ENCODE data around the gene GPNMB.

The GPNMB gene

DNA sequence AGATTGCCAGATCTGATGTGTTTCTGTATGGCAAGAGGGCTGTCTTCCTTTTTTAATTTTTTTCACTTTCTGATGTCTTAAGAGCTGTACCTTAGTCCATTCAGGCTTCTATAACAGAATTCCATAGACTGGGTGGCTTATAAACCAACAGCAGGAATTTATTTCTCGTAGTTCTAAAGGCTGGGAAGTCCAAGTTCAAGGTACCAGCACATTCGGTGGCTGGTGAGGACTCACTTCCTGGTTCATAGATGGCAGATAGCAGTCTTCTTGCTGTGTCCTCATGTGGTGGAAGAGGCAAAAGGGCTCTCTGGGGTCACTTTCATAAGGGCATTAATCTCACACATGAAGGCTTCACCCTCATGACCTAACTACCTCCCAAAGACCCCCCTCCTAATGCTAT lies 20.8 kb downstream of the GPNMB start:
- H4K20me1 ChIP-seq: no peaks in the 10 kb centered on the region
- no peak overlapping the region for H3K4me3 ChIP-seq
- no peaks in the 10 kb centered on the region for H3K9me3 ChIP-seq
- H3K27ac ChIP-seq: no peak overlapping the region
- no peaks in the 10 kb centered on the region for H3K36me3 ChIP-seq
- H3K4me1 ChIP-seq: peaks cover 15% of the 10 kb centered on the region
- H3K9ac ChIP-seq: no peak overlapping the region
- no peak for TF ChIP-seq Cebpa-rat (IDR thresholded peaks at IDR 0.05)
- no peak overlapping the region for H3K4me2 ChIP-seq
- H3K27me3 ChIP-seq: no peaks in the 10 kb centered on the region

DNA sequence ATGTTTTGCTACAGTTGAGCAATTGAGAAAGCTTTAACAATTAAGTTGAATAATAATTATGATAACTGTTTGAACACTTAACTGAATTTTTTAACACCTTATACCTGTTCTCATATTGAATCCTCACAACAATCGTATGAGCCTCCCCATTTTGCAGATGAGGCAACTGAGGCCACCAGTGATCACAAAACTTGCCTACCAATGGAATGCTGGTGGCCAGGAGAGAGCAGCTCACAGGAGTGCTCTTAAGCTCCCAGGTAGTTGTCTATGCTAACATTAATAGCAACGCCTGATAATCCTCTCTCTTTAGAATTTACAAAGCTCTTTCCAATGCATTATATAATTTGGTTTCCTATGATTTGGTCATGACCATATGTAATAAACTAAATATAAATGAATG lies 21.6 kb downstream of the GPNMB start:
- Histone ChIP-seq H3K4me2 (no peak overlapping the region), H3K9me3 (no peaks in the 10 kb centered on the region)

DNA sequence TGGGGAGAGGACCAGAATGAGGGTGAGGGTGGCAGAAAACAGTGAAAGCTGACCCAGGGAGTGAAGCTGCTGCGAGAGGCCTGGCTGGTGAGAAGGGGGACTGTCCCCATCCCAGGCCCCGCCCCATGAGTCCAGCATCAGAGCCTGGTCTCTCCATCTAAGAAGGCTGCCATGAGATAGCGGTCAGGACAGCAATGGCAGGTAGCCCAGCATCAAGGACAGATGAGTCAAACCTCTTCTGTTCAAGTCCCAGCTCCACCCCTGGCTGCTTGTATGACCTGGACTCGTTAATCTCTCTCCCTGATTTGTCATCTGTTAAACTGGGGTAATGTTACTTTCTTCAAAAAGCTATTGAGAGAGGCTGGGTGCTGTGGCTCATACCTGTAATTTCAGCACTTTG lies 22.2 kb downstream of the GPNMB start:
- Histone ChIP-seq H4K20me1 (no peaks in the 10 kb centered on the region), H3K9ac (no peak overlapping the region), H3K4me2 (no peak overlapping the region), H3K4me3 (no peak overlapping the region), H3K9me3 (no peaks in the 10 kb centered on the region), H3K27ac (no peak overlapping the region), H3K27me3 (no peaks in the 10 kb centered on the region), H3K36me3 (no peaks in the 10 kb centered on the region), H3K4me1 (peaks cover 24% of the 10 kb centered on the region)
- TF ChIP-seq Cebpa-rat (IDR thresholded peaks at IDR 0.05): no peak

More for the DNA sequence above, 21.6 kb downstream of the GPNMB start:
- H3K27ac ChIP-seq: no peak overlapping the region
- no peak overlapping the region for H3K4me3 ChIP-seq
- H3K27me3 ChIP-seq: no peaks in the 10 kb centered on the region
- no peak overlapping the region for H3K9ac ChIP-seq
- peaks cover 20% of the 10 kb centered on the region for H3K4me1 ChIP-seq
- TF ChIP-seq Cebpa-rat (IDR thresholded peaks at IDR 0.05): no peak
- H3K36me3 ChIP-seq: no peaks in the 10 kb centered on the region
- H4K20me1 ChIP-seq: no peaks in the 10 kb centered on the region

DNA sequence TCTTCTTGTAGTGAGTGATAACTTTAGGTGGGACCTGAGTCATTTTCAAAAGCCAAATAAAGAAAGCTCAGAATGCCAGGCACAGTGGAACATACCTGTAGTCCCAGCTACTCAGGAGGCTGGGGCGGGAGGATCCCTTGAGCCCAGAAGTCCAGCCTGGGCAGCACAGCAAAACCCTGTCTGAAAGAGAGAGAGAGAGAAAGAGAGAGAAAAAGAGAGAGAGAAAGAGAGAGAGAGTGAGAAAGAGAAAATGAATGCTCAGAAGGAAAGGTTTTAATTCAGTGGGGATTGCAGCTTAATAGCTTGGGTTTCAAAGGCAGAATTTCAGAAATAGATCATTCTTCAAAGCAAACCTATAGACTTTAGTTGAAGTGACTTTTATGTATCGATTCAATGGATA lies 25.7 kb downstream of the GPNMB start:
- H3K36me3 ChIP-seq: no peaks in the 10 kb centered on the region
- H3K27me3 ChIP-seq: no peaks in the 10 kb centered on the region
- H3K4me1 ChIP-seq: peaks cover 14% of the 10 kb centered on the region; the same call in 1 of the 2 replicates
- H4K20me1 ChIP-seq: no peaks in the 10 kb centered on the region
- H3K4me3 ChIP-seq: no peak overlapping the region
- H3K9ac ChIP-seq: no peak overlapping the region
- H3K4me2 ChIP-seq: no peak overlapping the region
- H3K9me3 ChIP-seq: no peaks in the 10 kb centered on the region
- no peak for TF ChIP-seq Cebpa-rat (IDR thresholded peaks at IDR 0.05)
- no peak overlapping the region for H3K27ac ChIP-seq

DNA sequence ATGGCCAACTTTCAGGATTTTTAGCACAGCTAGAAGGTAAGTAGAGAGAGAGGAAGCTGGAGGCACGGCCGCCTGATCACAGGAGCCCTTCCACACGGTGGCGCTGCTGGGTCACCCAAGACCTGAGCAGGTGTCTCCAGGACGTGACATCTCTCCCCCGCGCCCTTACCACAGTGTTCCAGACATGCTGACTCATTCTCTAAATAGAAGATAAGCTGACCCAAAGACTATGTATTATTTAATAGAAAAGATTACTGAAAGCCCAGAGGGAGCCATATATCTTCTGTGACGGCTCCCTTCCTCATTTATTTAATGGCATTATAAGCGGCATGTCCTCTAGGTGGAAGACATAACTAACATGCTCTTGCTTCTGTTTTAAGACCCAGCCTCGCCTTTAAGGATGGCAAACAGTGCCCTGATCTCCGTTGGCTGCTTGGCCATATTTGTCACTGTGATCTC lies 26.6 kb downstream of the GPNMB start:
- H3K9me3 ChIP-seq: no peaks in the 10 kb centered on the region
- H3K36me3 ChIP-seq: no peaks in the 10 kb centered on the region
- peak overlapping the region; percentile 52 for H3K4me2 ChIP-seq
- H3K9ac ChIP-seq: no peak overlapping the region
- H3K27me3 ChIP-seq: no peaks in the 10 kb centered on the region
- H4K20me1 ChIP-seq: no peaks in the 10 kb centered on the region
- no peak overlapping the region for H3K4me3 ChIP-seq
- peaks cover 14% of the 10 kb centered on the region; the same call in 1 of the 2 replicates for H3K4me1 ChIP-seq
- TF ChIP-seq Cebpa-rat (IDR thresholded peaks at IDR 0.05): no peak
- no peak overlapping the region for H3K27ac ChIP-seq

DNA sequence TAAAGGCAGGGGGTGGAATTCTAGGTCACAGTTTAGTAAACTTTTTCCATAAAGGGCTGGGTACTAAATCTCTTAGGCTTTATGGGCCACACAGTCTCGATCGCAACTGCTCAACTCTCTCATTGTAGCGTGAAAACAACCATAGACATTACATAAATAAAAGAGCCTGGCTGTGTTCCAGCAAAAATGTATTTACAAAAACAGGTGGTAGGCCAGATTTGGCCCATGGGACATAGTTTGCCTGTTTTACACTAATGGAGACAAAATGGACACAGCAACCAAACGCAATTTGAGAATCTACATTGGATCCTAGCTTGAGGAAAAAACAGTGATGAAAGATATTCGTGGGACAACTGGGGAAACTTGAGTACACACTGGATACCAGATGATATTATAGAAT lies 29.3 kb downstream of the GPNMB start:
- no peak for TF ChIP-seq Cebpa-rat (IDR thresholded peaks at IDR 0.05)
- H3K9me3 ChIP-seq: no peaks in the 10 kb centered on the region

DNA sequence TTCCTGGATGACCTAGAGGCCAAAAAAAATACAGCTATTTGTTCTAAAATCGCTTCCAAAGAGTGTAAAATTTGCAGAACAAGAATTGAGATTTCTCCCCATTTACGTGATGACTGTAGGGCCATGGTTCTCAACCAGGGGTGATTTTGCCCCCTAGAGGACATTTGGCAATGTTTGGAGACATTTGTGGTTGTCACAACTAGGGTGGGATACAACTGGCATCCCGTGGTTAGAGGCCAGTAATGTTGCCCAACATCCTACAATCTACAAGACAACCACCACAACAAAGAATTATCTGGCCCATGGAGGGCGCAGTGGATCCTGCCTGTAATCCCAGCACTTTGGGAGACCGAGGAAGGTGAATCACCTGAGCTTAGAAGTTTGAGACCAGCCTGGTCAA lies 29.8 kb downstream of the GPNMB start:
- Histone ChIP-seq H3K4me1 (peaks cover 9% of the 10 kb centered on the region; the same call in 1 of the 2 replicates), H3K27ac (no peak overlapping the region), H3K9me3 (no peaks in the 10 kb centered on the region), H3K4me2 (no peak overlapping the region), H3K36me3 (no peaks in the 10 kb centered on the region), H3K4me3 (no peak overlapping the region), H4K20me1 (no peaks in the 10 kb centered on the region), H3K27me3 (no peaks in the 10 kb centered on the region), H3K9ac (no peak overlapping the region)
- peak; percentile 77 for TF ChIP-seq Cebpa-rat (IDR thresholded peaks at IDR 0.05)

More for the DNA sequence above, 29.3 kb downstream of the GPNMB start:
- Histone ChIP-seq H3K36me3 (no peaks in the 10 kb centered on the region), H3K4me3 (no peak overlapping the region), H3K9ac (no peak overlapping the region), H4K20me1 (no peaks in the 10 kb centered on the region), H3K27me3 (no peaks in the 10 kb centered on the region), H3K4me1 (peaks cover 9% of the 10 kb centered on the region; the same call in 1 of the 2 replicates), H3K27ac (no peak overlapping the region), H3K4me2 (no peak overlapping the region)

DNA sequence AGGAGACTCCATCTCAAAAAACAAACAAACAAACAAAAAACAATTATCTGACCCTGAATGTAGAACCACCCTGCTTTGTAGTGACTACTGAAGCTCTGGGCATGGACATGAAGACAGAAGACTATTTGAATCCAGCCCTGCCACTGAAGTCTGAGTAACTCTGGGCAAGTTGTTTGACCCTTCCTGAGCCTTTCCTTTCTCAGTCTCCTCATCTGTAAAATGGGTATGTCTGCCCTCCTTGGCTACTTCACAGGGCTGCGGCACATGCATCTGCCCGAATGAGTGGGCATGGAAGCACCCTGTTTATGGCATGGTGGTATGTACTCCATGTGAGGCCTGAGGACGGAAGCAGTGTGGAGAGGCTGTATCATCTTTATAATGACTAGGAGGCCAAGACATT lies 30.4 kb downstream of the GPNMB start:
- Histone ChIP-seq H3K9me3 (no peaks in the 10 kb centered on the region), H3K27ac (no peak overlapping the region), H3K4me1 (peaks cover 9% of the 10 kb centered on the region; the same call in 1 of the 2 replicates), H3K4me2 (no peak overlapping the region), H3K9ac (no peak overlapping the region), H3K4me3 (no peak overlapping the region), H4K20me1 (no peaks in the 10 kb centered on the region), H3K27me3 (no peaks in the 10 kb centered on the region), H3K36me3 (no peaks in the 10 kb centered on the region)
- TF ChIP-seq Cebpa-rat (IDR thresholded peaks at IDR 0.05): no peak

DNA sequence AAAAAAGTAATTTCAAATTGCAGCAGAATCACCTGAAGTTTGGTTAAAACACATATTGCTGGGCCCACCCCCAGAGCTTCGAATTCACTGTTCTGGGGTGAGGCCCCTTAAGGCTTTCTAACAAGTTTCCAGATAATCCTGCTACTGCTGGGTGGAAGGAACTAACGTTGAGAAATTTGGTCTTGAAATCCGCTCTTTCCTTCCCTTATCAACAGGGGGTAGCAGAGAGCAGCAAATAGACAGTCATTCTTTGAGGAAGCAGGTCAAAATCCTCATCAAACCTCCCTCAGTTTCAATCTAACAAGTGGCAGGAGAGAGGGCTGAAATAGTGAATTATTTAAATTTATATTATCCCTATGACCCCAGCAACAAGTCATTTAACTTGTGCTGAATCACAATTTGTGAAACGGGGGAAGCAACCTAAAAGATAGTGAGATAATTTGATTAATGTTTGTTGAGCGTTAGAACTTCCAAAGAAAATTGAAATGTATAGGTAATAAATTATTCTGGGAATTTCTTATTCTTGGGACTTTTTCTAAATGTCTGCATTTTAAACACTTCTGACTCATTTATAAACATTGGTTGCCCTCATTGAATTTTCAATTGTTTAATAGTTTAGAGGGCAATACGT lies 30.9 kb downstream of the GPNMB start:
- no peak overlapping the region for H3K27ac ChIP-seq

DNA sequence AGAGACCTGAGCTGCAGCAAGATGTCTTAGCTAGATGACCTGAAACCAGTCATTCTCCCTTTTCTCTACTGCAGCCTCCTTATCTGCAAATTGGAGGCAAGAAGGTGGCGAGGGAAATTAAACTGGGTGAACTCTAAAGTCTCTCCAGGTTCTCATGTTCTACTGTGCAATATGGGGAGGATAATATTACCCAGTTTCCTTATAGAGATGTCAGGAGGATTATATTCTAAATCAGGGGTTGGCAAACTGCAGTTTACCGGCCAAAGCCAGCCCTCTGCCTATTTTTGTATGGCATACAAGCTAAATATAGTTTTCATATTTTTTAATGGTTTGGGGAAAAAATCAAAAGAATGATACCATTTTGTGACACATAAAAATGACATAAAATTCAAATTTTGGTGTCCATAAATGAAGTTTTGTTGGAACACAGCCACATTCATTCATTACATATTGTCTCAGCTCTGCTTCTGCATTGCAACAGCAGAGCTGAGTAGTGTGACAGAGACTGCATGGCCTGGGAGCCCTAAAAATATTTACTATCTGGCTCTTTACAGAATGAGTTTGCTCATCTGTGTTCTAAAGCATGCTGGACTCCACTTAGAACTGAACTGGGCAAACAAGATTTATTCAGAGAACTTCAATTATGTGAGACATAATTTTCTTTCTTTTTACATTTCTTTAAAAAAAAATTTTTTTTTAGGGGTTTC lies 33.4 kb downstream of the GPNMB start:
- no peak overlapping the region for H3K27ac ChIP-seq
- no peak overlapping the region for H3K4me2 ChIP-seq
- no peak overlapping the region for H3K9ac ChIP-seq
- H3K4me3 ChIP-seq: no peak overlapping the region
- no peaks in the 10 kb centered on the region for H3K27me3 ChIP-seq
- no peaks in the 10 kb centered on the region for H3K4me1 ChIP-seq
- no peaks in the 10 kb centered on the region for H3K36me3 ChIP-seq
- no peaks in the 10 kb centered on the region for H3K9me3 ChIP-seq
- no peak for TF ChIP-seq Cebpa-rat (IDR thresholded peaks at IDR 0.05)
- H4K20me1 ChIP-seq: no peaks in the 10 kb centered on the region

More for the DNA sequence above, 30.9 kb downstream of the GPNMB start:
- no peak for TF ChIP-seq Cebpa-rat (IDR thresholded peaks at IDR 0.05)
- Histone ChIP-seq H3K4me2 (no peak overlapping the region), H3K9ac (no peak overlapping the region), H3K9me3 (no peaks in the 10 kb centered on the region), H3K4me3 (no peak overlapping the region), H3K4me1 (peaks cover 9% of the 10 kb centered on the region; the same call in 1 of the 2 replicates), H3K36me3 (no peaks in the 10 kb centered on the region), H3K27me3 (no peaks in the 10 kb centered on the region), H4K20me1 (no peaks in the 10 kb centered on the region)
